HepG2 (cell line): ENCODE results near the gene BRAF. TPM values are rescaled to one million over a fixed set of nuclear protein-coding genes. Genes with fewer than 3 reads are reported as not detected.

Experiments used
- BRF2 ChIP-seq: sonication (generic); formaldehyde crosslinking; IDR thresholded peaks from 2 replicates; pipeline ENCODE4 v1.8.1; 2022; ENCODE audit warnings: mild to moderate bottlenecking, missing genetic modification reagents
- CREM ChIP-seq, 2 experiments: sonication (generic) in 1 of 2; formaldehyde crosslinking in 1 of 2; IDR thresholded peaks; 2 replicates each; pipeline versions ENCODE4 v1.4.0 to v1.6.1; 2016 to 2020; ENCODE audit warnings: antibody characterized with exemption in 1 of 2, mild to moderate bottlenecking in 1 of 2, missing genetic modification reagents in 1 of 2
- DMAP1 ChIP-seq: IDR thresholded peaks from 2 replicates; pipeline ENCODE4 v1.6.1; 2016
- ERF ChIP-seq: IDR thresholded peaks from 2 replicates; pipeline ENCODE4 v1.6.1; 2018; ENCODE audit warnings: missing biosample characterization, missing genetic modification reagents
- FLYWCH1 ChIP-seq: sonication (generic); formaldehyde crosslinking; IDR thresholded peaks from 2 replicates; pipeline ENCODE4 v1.8.1; 2023; ENCODE audit warnings: mild to moderate bottlenecking, missing genetic modification reagents
- FOXO1 ChIP-seq: sonication (generic); formaldehyde crosslinking; IDR thresholded peaks from 2 replicates; pipeline ENCODE4 v1.4.0; 2020; ENCODE audit warnings: missing genetic modification reagents
- GATA4 ChIP-seq: sonication (generic); IDR thresholded peaks from 2 replicates; pipeline ENCODE4 v1.6.1; 2016; ENCODE audit warnings: antibody characterized with exemption, low read depth, borderline replicate concordance
- PATZ1 ChIP-seq: sonication (generic); formaldehyde crosslinking; IDR thresholded peaks from 2 replicates; pipeline ENCODE4 v1.4.0; 2020; ENCODE audit warnings: missing genetic modification reagents
- TGIF2 ChIP-seq: IDR thresholded peaks from 2 replicates; pipeline ENCODE4 v1.6.1; 2016; ENCODE audit warnings: control low read depth, missing compliant biosample characterization
- ZNF124 ChIP-seq: sonication (generic); formaldehyde crosslinking; IDR thresholded peaks from 2 replicates; pipeline ENCODE4 v1.4.0; 2020; ENCODE audit warnings: missing genetic modification reagents
- ZNF274 ChIP-seq: sonication (generic); formaldehyde crosslinking; IDR thresholded peaks from 2 replicates; pipeline ENCODE4 v1.5.1; 2020; ENCODE audit warnings: mild to moderate bottlenecking, missing genetic modification reagents
- ZNF350 ChIP-seq: sonication (generic); formaldehyde crosslinking; IDR thresholded peaks from 2 replicates; pipeline ENCODE4 v1.4.0; 2020; ENCODE audit warnings: mild to moderate bottlenecking, low read depth, missing genetic modification reagents, borderline replicate concordance
- ZNF460 ChIP-seq: sonication (generic); formaldehyde crosslinking; IDR thresholded peaks from 2 replicates; pipeline ENCODE4 v1.5.1; 2020; ENCODE audit warnings: missing genetic modification reagents, mild to moderate bottlenecking, borderline replicate concordance
- ZNF772 ChIP-seq: sonication (generic); formaldehyde crosslinking; IDR thresholded peaks from 2 replicates; pipeline ENCODE4 v1.5.0; 2020; ENCODE audit warnings: mild to moderate bottlenecking, missing genetic modification reagents
- polyA plus RNA-seq, 8 experiments: library from polyadenylated mRNA; depleted of rRNA in 3 of 8; stranded (reverse) in 7 of 8; unstranded in 1 of 8; fragments of >200 nt; fragmentation: Illumina TruSeq in 4 of 8; extraction: Trizol in 4 of 8; gene quantifications; 2 replicates each; pipeline versions ENCODE4 v1.2.1 to v1.2.3, GENCODE V29; 2011 to 2016; ENCODE audit warnings: low read depth in 4 of 8, missing spikeins in 1 of 8, mixed read lengths in 1 of 8; ENCODE audit not compliant: insufficient read depth in 1 of 8
- total RNA-seq, 5 experiments: library from RNA; depleted of rRNA; stranded (reverse); fragments of >200 nt; fragmentation: Illumina TruSeq; extraction: Trizol; gene quantifications; 2 replicates each; pipeline ENCODE4 v1.2.3, GENCODE V29; 2016; ENCODE audit warnings: low read depth in 1 of 5

BRAF gene
- total and polyA plus RNA-seq, 2 of the 13 experiments (the other 11 are each of a cell fraction or from before 2014, with no cell fraction given): 12.5 to 13.4 TPM

- peak; percentile 39 for TF ChIP-seq FOXO1 (CRISPR knock-in tag)
- no peak for TF ChIP-seq ZNF274 (CRISPR knock-in tag)
- TF ChIP-seq CREM (IDR thresholded peaks at IDR 0.05): no peak
- no peak for TF ChIP-seq CREM (CRISPR knock-in tag; IDR thresholded peaks at IDR 0.05)
- TF ChIP-seq ZNF772: 0 out of 2 replicates have a peak, but pooled peaks have one; percentile 17
- TF ChIP-seq PATZ1 (CRISPR knock-in tag): peak; percentile 99
- no peak for TF ChIP-seq FLYWCH1
- TF ChIP-seq ZNF124 (CRISPR knock-in tag): 0 out of 2 replicates have a peak, but pooled peaks have one; percentile 22
- no peak; the same call in none of the 2 replicates for TF ChIP-seq DMAP1 (CRISPR knock-in tag)
- no peak for TF ChIP-seq ZNF460 (CRISPR knock-in tag)
- no peak for TF ChIP-seq BRF2 (CRISPR knock-in tag)
- no peak for TF ChIP-seq GATA4
- peak; percentile 73 for TF ChIP-seq ZNF350 (CRISPR knock-in tag)
- TF ChIP-seq ERF (CRISPR knock-in tag): 0 out of 2 replicates have a peak, but pooled peaks have one; percentile 32
- peak; percentile 62; the same call in 1 of the 2 replicates for TF ChIP-seq TGIF2 (CRISPR knock-in tag)
- TF ChIP-seq, all 625 proteins: peak for 135
These were observed 509 bp downstream of the BRAF start (continued) for GRCh38 chr7:140924019-140924820.
